Karpas-422 (cell line): ENCODE measurements around the gene WDR81. TPM values are rescaled to one million over a fixed set of nuclear protein-coding genes. Genes with fewer than 3 reads are reported as not detected.
"Not testable (repeated sequence)": the region's sequence is repeated elsewhere in the genome, so short reads cannot be mapped to it uniquely, and the experiment has no call there.

Source experiments
- DNase-seq: peaks from one replicate; pipeline ENCODE4 v3.0.0-alpha.2; 2015
- H2AFZ ChIP-seq: fragments of 200-600 bp; sonication (generic); 2 replicates; pipeline ENCODE4 v1.6.1; 2014; ENCODE audit warnings: antibody characterized with exemption, low read length, mixed read lengths
- H3K27ac ChIP-seq: fragments of 200-600 bp; sonication (generic); 2 replicates; pipeline ENCODE4 v1.5.1; 2014; ENCODE audit warnings: mild to moderate bottlenecking, low read length, moderate library complexity
- H3K27me3 ChIP-seq: fragments of 200-600 bp; sonication (generic); 2 replicates; pipeline ENCODE4 v1.6.1; 2014; ENCODE audit warnings: low read length, mixed read lengths
- H3K36me3 ChIP-seq: fragments of 200-600 bp; sonication (generic); 2 replicates; pipeline ENCODE4 v1.6.1; 2014; ENCODE audit warnings: low read length, mixed read lengths; ENCODE audit not compliant: insufficient read depth
- H3K4me1 ChIP-seq: fragments of 200-600 bp; sonication (generic); 2 replicates; pipeline ENCODE4 v1.6.1; 2014; ENCODE audit warnings: mild to moderate bottlenecking, low read length, mixed read lengths
- H3K4me2 ChIP-seq: fragments of 200-600 bp; sonication (generic); 2 replicates; pipeline ENCODE4 v1.6.1; 2014; ENCODE audit warnings: low read length, low read depth, mild to moderate bottlenecking; ENCODE audit not compliant: poor library complexity, severe bottlenecking
- H3K4me3 ChIP-seq: fragments of 200-600 bp; sonication (generic); 2 replicates; pipeline ENCODE4 v1.5.1; 2014; ENCODE audit warnings: mild to moderate bottlenecking, antibody characterized with exemption, low read length, mixed read lengths
- H3K79me2 ChIP-seq: fragments of 200-600 bp; sonication (generic); 2 replicates; pipeline ENCODE4 v1.6.1; 2014; ENCODE audit warnings: mild to moderate bottlenecking, low read length, mixed read lengths
- H3K9ac ChIP-seq: fragments of 200-600 bp; sonication (generic); 2 replicates; pipeline ENCODE4 v1.6.0; 2014; ENCODE audit warnings: low read length
- H3K9me2 ChIP-seq: fragments of 200-600 bp; sonication (generic), shearing (Covaris generic); replicated peaks from 2 replicates; pipeline ENCODE4 v1.6.0; 2014; ENCODE audit warnings: mild to moderate bottlenecking, low read length, moderate library complexity; ENCODE audit not compliant: insufficient read depth
- H3K9me3 ChIP-seq: fragments of 300-700, 200-600 bp; sonication (generic); 2 replicates; pipeline ENCODE4 v1.6.1; 2014; ENCODE audit warnings: low read length, mixed read lengths
- H4K20me1 ChIP-seq: fragments of 200-600 bp; sonication (generic); 2 replicates; pipeline ENCODE4 v1.6.1; 2014; ENCODE audit warnings: mild to moderate bottlenecking, antibody characterized with exemption, low read length, low read depth; ENCODE audit not compliant: insufficient read depth
- total RNA-seq: library from RNA; depleted of rRNA; stranded (reverse); fragments of >200 nt; shearing (Covaris generic); gene quantifications from 2 replicates; pipeline ENCODE4 v1.2.3, GENCODE V29; 2014; ENCODE audit warnings: low replicate concordance

The WDR81 gene
- total RNA-seq, 1 experiment from 2014 or later = 11.7 TPM

DNA sequence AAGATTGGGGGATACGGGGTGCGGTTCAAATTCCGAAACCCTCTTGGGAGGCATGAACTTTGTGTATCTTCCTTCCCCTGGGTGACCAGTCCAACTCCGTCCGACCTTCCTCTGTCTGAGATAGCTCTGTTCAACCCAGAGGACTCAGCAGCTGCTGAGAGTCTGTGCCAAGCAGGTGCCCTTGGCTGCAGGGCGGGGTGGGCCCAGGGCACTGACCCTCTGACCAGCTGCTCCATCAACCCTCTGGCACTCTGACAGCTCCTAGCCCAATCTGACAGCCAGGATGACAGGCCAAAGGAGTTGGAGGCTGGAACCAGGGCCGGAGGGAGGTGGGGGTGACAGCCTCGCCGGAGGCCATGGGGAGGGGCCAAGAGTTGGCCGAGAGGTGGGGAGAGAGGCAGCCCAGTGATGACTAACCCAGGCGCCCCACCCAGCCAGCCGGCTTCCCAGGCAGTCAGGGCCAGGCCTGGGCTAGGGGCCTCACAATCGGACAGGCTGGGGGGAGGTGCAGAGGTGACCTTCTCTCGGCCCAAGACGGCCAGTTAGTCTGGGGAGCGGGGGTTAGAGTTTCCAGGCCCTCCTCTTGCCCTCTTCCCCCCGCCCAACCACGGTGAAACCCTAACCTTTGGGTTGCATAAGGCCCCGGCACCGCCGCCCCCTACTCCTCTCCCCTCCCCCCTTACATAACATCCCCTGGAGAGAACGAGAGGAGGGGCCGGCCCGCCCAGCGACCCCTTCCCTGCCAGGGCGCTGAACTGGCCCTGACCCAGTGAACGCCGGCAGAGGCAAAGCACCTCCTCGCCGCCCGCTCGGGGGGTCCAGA lies 9.3 kb upstream of the WDR81 start:
- H3K4me3 ChIP-seq = peak overlapping the region; percentile 82
- DNase-seq = no peak
- H3K9ac ChIP-seq = peak overlapping the region; percentile 66

DNA sequence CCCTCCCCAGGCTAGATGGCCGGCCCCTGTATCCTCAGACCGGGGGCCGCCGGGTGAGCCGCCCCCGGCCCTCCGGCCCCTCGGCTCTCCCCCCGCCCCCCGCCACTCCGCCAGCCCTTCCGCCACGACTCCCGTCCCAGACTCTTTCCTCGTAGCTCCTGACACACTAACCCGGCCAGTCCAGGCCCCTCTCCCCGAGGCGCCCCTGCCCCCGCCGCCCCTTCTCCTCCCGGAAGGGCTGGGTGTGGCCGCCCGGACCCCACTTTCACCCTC lies 8.8 kb upstream of the WDR81 start:
- H4K20me1 ChIP-seq = no peaks in the 10 kb centered on the region; the same call in 1 of the 2 replicates
- peak overlapping the region; percentile 89 for H3K4me2 ChIP-seq
- no peak overlapping the region; the same call in 1 of the 2 replicates for H2AFZ ChIP-seq
- no peaks in the 10 kb centered on the region for H3K79me2 ChIP-seq
- no peaks in the 10 kb centered on the region for H3K9me2 ChIP-seq
- no peak for DNase-seq
- H3K36me3 ChIP-seq = no peaks in the 10 kb centered on the region
- no peaks in the 10 kb centered on the region for H3K9me3 ChIP-seq
- H3K4me3 ChIP-seq = peak overlapping the region; percentile 82
- no peaks in the 10 kb centered on the region for H3K27me3 ChIP-seq
- H3K27ac ChIP-seq = no peak overlapping the region
- H3K4me1 ChIP-seq = peaks cover 23% of the 10 kb centered on the region
- H3K9ac ChIP-seq = peak overlapping the region; percentile 66

More for the DNA sequence above, 9.3 kb upstream of the WDR81 start:
- Histone ChIP-seq H3K36me3 (no peaks in the 10 kb centered on the region), H3K9me2 (no peaks in the 10 kb centered on the region), H3K27ac (no peak overlapping the region), H3K27me3 (no peaks in the 10 kb centered on the region), H3K4me1 (peaks cover 20% of the 10 kb centered on the region), H3K79me2 (no peaks in the 10 kb centered on the region), H3K9me3 (no peaks in the 10 kb centered on the region), H3K4me2 (peak overlapping the region; percentile 89), H2AFZ (no peak overlapping the region), H4K20me1 (no peaks in the 10 kb centered on the region; the same call in 1 of the 2 replicates)

DNA sequence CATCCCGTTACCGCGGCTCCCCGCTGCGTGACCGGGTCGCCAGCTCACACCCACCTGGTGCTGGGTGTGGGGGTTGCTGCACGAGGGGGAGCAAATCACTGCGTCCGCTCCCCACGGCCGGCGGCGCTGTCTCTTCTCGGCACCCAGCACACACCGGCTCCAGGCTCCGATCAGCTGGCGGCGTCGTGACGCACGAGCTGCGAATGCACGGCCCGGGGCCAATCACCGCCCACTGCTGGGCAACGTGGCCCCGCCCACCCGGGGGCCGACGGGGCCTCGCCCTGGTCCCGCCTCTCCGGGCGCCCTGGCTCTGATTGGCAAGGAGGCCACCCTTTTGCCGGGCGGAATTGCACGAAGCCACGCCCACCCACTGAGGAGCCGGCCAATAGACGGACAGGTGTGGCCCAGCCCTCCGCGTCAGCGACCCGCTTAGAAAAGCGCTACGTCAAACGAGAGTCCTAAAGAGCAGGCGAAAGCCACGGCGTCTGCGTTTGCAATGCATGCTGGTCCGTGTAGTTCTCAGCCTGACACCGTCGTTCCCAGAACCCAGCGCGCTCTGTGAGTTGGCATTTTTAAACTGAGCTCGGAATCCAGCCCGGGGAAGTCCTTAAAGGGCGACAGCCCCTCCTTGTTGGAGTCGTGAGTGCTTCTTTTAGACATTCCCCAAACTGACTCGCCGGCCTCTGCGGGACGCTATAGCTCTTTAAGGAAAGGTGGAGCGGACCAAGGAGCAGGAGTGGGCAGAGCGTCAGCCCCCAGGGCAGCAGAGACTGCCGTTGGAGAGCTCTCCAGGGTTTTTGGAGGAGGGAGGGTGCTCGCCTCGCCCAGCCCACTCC lies 8.2 kb upstream of the WDR81 start:
- Histone ChIP-seq H3K4me1 (peaks cover 29% of the 10 kb centered on the region), H3K36me3 (no peaks in the 10 kb centered on the region), H3K27me3 (no peaks in the 10 kb centered on the region), H3K4me3 (peak overlapping the region; percentile 82), H3K4me2 (peak overlapping the region; percentile 89), H3K79me2 (no peaks in the 10 kb centered on the region), H4K20me1 (no peaks in the 10 kb centered on the region; the same call in 1 of the 2 replicates), H3K9ac (peak overlapping the region; percentile 81), H3K27ac (peak overlapping the region; percentile 87), H2AFZ (peak overlapping the region; percentile 22; the same call in 1 of the 2 replicates), H3K9me3 (no peaks in the 10 kb centered on the region), H3K9me2 (no peaks in the 10 kb centered on the region)
- peak; percentile 100 for DNase-seq

DNA sequence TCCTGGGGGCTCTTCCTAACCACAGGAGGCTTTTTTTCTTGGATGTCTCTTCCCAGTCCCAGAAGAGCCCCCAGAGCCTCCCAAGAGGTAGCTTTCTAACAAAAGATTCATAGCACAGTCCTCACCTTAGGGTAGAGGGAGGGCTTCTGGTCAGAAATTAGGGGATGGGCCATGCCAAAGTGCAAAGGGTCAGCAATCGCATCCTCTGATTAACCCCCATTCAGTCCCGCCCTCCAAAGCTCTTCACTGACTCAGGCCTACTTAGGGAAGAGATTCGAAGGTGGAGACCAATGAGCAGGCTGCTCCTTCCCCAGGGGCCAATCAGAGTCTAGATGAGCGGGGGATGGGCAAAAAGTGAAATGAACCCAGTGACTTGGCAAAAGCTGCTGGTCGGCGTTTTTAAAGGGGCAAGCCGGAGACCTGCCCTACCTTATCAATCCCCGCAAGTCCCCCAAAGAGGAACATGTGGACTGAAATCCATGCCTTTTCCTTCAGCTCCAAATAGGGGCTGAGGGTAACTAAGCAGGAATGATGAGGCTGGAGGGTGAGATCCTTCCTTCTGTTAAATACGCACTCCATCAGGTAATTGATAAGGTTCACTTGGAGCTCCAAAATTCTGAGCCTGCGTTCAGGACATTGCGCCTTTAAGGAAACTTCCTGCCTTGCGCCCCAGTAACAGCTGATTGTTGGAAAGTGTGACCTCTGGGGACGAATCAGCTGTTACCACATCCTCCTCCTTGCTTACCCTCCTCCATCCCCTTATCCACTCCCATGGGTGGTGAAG lies 7.4 kb upstream of the WDR81 start:
- no peaks in the 10 kb centered on the region for H3K9me2 ChIP-seq
- H3K27me3 ChIP-seq = no peaks in the 10 kb centered on the region
- H3K4me1 ChIP-seq = peaks cover 36% of the 10 kb centered on the region
- no peaks in the 10 kb centered on the region; the same call in 1 of the 2 replicates for H4K20me1 ChIP-seq
- no peaks in the 10 kb centered on the region for H3K79me2 ChIP-seq
- peak overlapping the region; percentile 64; the same call in 1 of the 2 replicates for H2AFZ ChIP-seq
- peak overlapping the region; percentile 87 for H3K27ac ChIP-seq
- peak; percentile 99 for DNase-seq
- peak overlapping the region; percentile 74 for H3K4me3 ChIP-seq
- peak overlapping the region; percentile 81 for H3K9ac ChIP-seq
- H3K36me3 ChIP-seq = no peaks in the 10 kb centered on the region
- peak overlapping the region; percentile 84 for H3K4me2 ChIP-seq
- H3K9me3 ChIP-seq = no peaks in the 10 kb centered on the region

DNA sequence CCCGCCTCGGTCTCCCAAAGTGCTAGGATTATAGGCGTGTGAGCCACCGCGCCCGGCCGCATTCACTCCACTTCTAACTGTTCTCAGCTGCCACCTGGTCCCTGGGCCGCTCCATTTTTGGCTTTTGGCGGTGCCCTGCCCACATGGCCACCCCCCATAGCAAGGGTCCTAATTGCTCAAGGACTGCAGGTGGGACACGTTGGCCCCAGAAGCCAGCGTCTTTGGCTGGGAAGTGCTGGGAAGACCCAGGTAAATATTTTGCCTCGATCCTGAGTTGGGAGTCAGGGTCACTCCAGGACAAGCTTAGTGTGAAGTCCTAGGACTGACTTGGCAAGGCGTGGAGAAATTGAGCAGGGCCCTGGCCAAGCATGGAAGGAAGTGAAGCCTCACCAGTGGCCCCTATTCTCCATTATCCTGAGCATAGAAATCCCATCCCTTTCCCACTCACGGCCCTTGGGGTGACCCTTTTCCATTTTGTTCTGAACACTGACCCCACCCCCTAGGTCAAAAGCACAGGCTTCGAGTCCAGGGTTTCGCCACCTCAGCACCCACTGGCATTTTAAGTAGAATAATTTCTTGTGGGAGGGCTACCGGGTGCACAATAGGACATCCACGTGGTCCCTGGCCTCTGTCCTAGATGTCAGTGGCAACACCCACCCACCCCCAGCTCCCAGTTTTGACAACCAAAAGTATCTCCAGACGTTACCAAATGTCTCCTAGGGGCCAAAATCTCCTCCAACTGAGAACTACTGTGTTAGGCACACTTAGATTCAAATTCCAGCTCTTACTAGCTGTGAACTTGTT lies 5.9 kb upstream of the WDR81 start:
- DNase-seq = no peak
- Histone ChIP-seq H3K4me3 (no peak overlapping the region), H3K27ac (no peak overlapping the region), H3K9me2 (no peaks in the 10 kb centered on the region), H3K36me3 (no peaks in the 10 kb centered on the region), H3K27me3 (no peaks in the 10 kb centered on the region), H3K4me2 (no peak overlapping the region), H4K20me1 (no peaks in the 10 kb centered on the region; the same call in 1 of the 2 replicates), H3K4me1 (peaks cover 47% of the 10 kb centered on the region), H3K9me3 (no peaks in the 10 kb centered on the region), H3K79me2 (no peaks in the 10 kb centered on the region), H3K9ac (no peak overlapping the region), H2AFZ (no peak overlapping the region)

DNA sequence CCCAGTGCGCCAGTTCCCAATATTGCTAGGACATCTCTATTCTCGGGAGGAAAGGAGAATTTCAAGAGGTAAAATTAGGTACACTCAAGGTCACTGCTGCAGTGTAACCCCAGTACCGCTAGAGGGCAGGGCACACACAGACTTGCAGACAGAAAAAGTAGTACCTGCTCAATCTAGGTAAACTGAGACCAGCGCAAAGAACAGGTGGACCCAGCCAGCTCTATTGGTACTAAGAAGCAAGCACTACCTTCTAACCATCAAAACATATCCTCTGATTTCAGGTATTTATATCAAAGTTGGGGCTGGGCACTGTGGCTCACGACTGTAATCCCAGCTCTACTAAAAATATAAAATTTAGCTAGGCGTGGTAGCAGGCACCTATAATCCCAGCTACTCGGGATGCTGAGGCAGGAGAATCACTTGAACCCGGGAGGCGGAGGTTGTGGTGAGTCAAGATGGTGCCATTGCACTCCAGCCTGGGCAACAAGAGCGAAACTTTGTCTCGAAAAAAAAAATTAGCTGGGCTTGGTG lies 3.6 kb upstream of the WDR81 start:
- Histone ChIP-seq H3K4me3 (no peak overlapping the region), H3K9ac (no peak overlapping the region), H3K4me2 (peak overlapping the region; percentile 55), H3K36me3 (no peaks in the 10 kb centered on the region), H3K27me3 (no peaks in the 10 kb centered on the region), H2AFZ (no peak overlapping the region), H3K27ac (no peak overlapping the region), H3K9me3 (no peaks in the 10 kb centered on the region), H3K4me1 (peaks cover 56% of the 10 kb centered on the region), H3K79me2 (peaks cover 11% of the 10 kb centered on the region), H3K9me2 (no peaks in the 10 kb centered on the region), H4K20me1 (no peaks in the 10 kb centered on the region)
- DNase-seq = peak; percentile 90

DNA sequence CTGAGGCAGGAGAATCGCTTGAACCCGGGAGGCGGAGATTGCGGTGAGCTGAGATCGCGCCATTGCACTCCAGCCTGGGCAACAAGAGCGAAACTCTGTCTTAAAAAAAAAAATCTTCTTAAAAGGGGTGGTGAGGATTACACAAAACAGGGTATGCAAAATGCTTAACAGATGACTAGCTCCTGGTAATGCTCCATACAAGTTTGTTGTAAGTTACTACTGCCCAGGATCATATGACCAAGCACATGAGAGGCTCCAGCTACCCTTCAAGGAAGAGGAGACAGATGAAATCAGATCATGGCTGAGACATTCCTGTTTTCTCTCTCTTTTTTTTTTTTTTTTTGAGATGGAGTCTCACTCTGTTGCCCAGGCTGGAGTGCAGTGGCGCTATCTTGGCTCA lies 2.5 kb upstream of the WDR81 start:
- Histone ChIP-seq H3K4me1 (peaks cover 56% of the 10 kb centered on the region), H3K4me2 (peak overlapping the region; percentile 4), H3K27ac (peak overlapping the region; percentile 84), H3K79me2 (peaks cover 12% of the 10 kb centered on the region)
- not testable (repeated sequence) for H3K9me2 ChIP-seq, H3K9me3 ChIP-seq, H3K36me3 ChIP-seq, H4K20me1 ChIP-seq, H3K27me3 ChIP-seq, H3K4me3 ChIP-seq, H3K9ac ChIP-seq, H2AFZ ChIP-seq
- peak; percentile 69 for DNase-seq
